SK-N-SH treated with all-trans-retinoic acid at 6 μM for 48 hours (cell line): ENCODE results near the gene ATP10B.

ENCODE experiments used
- ATAC-seq: fragments of 200-7000 bp; cut with Tn5 transposase; 3 replicates; pipeline ENCODE4 v1.9.1; 2020; ENCODE audit warnings: mild to moderate bottlenecking, moderate library complexity
- ARNTL ChIP-seq: fragments of 450-650 bp; formaldehyde crosslinking; IDR thresholded peaks from 2 replicates; pipeline ENCODE4 v1.5.0; 2020; ENCODE audit warnings: low read depth, mild to moderate bottlenecking, moderate library complexity, borderline replicate concordance
- BACH2 ChIP-seq: fragments of 250-450 bp; sonication (Bioruptor Pico); IDR thresholded peaks from 2 replicates; pipeline ENCODE4 v1.9.0; 2021; ENCODE audit warnings: mild to moderate bottlenecking, borderline replicate concordance
- CSDC2 ChIP-seq: fragments of 250-450 bp; sonication (Bioruptor Pico); IDR thresholded peaks from 2 replicates; pipeline ENCODE4 v1.5.0; 2020; ENCODE audit warnings: mild to moderate bottlenecking, moderate library complexity
- ESRRG ChIP-seq: fragments of 250-450 bp; sonication (Bioruptor Pico); IDR thresholded peaks from 2 replicates; pipeline ENCODE4 v1.6.1; 2021; ENCODE audit warnings: mild to moderate bottlenecking
- GLIS3 ChIP-seq: fragments of 250-450 bp; sonication (Bioruptor Pico); IDR thresholded peaks from 2 replicates; pipeline ENCODE4 v1.5.0; 2020; ENCODE audit warnings: mild to moderate bottlenecking, moderate library complexity
- ISL1 ChIP-seq: fragments of 250-450 bp; sonication (Bioruptor Pico); IDR thresholded peaks from 2 replicates; pipeline ENCODE4 v2.1.2; 2022; ENCODE audit warnings: mild to moderate bottlenecking, moderate library complexity
- OSR1 ChIP-seq: fragments of 250-450 bp; sonication (Bioruptor Pico); IDR thresholded peaks from 2 replicates; pipeline ENCODE4 v1.8.0; 2022; ENCODE audit warnings: moderate library complexity, mild to moderate bottlenecking, inconsistent platforms
- POU6F1 ChIP-seq: fragments of 250-450 bp; sonication (Bioruptor Pico); IDR thresholded peaks from 2 replicates; pipeline ENCODE4 v1.8.0; 2021; ENCODE audit warnings: low read depth, mild to moderate bottlenecking, moderate library complexity, borderline replicate concordance
- PPARA ChIP-seq: fragments of 250-450 bp; sonication (Bioruptor Pico); IDR thresholded peaks from 2 replicates; pipeline ENCODE4 v1.5.0; 2020; ENCODE audit warnings: mild to moderate bottlenecking, borderline replicate concordance
- TCF4 ChIP-seq: fragments of 250-450 bp; sonication (Bioruptor Pico); IDR thresholded peaks from 2 replicates; pipeline ENCODE4 v1.8.0; 2021; ENCODE audit warnings: mild to moderate bottlenecking, moderate library complexity, borderline replicate concordance
- TOX ChIP-seq: fragments of 250-450 bp; sonication (Bioruptor Pico); IDR thresholded peaks from 2 replicates; pipeline ENCODE4 v1.8.0; 2021; ENCODE audit warnings: mild to moderate bottlenecking, moderate library complexity, borderline replicate concordance
- TSHZ2 ChIP-seq: fragments of 250-450 bp; sonication (Bioruptor Pico); IDR thresholded peaks from 2 replicates; pipeline ENCODE4 v1.5.0; 2020; ENCODE audit warnings: mild to moderate bottlenecking, moderate library complexity
- ZC3H10 ChIP-seq: fragments of 250-450 bp; sonication (Bioruptor Pico); IDR thresholded peaks from 2 replicates; pipeline ENCODE4 v1.5.1; 2021; ENCODE audit warnings: mild to moderate bottlenecking, moderate library complexity
- ZFP3 ChIP-seq: fragments of 250-450 bp; sonication (Bioruptor Pico); IDR thresholded peaks from 2 replicates; pipeline ENCODE4 v1.5.0; 2020; ENCODE audit warnings: mild to moderate bottlenecking, moderate library complexity
- ZFP30 ChIP-seq: fragments of 450-650 bp; formaldehyde crosslinking; IDR thresholded peaks from 2 replicates; pipeline ENCODE4 v1.5.0; 2022; ENCODE audit warnings: mild to moderate bottlenecking, moderate library complexity
- ZNF565 ChIP-seq: fragments of 450-650 bp; formaldehyde crosslinking; conservative IDR thresholded peaks from 2 replicates; pipeline ENCODE4 v1.5.0; 2020; ENCODE audit warnings: low read depth, mild to moderate bottlenecking, moderate library complexity
- ZNF70 ChIP-seq: fragments of 450-650 bp; formaldehyde crosslinking; IDR thresholded peaks from 2 replicates; pipeline ENCODE4 v1.5.0; 2020; ENCODE audit warnings: mild to moderate bottlenecking, moderate library complexity
- ZNF8 ChIP-seq: fragments of 450-650 bp; formaldehyde crosslinking; IDR thresholded peaks from 2 replicates; pipeline ENCODE4 v1.5.0; 2020; ENCODE audit warnings: mild to moderate bottlenecking, moderate library complexity
- TF ChIP-seq, protein P1 (sequence below): fragments of 250-450 bp; sonication (Bioruptor Pico); IDR thresholded peaks from 2 replicates; pipeline ENCODE4 v1.5.1; 2021; ENCODE audit warnings: mild to moderate bottlenecking, moderate library complexity
- TF ChIP-seq, protein P2 (sequence below): fragments of 250-450 bp; sonication (Bioruptor Pico); IDR thresholded peaks from 2 replicates; pipeline ENCODE4 v1.8.0; 2020; ENCODE audit warnings: mild to moderate bottlenecking, moderate library complexity, borderline replicate concordance
- TF ChIP-seq, protein P3 (sequence below): fragments of 250-450 bp; sonication (Bioruptor Pico); IDR thresholded peaks from 2 replicates; pipeline ENCODE4 v1.5.1; 2020; ENCODE audit warnings: low read depth, mild to moderate bottlenecking, moderate library complexity

ATP10B gene

GRCh38 chr5:160539431-160539830 is 312.6 kb downstream of the ATP10B start:
- no peak for ATAC-seq
- TF ChIP-seq TCF4 (no peak), ZNF8 (no peak), ZNF565 (CRISPR knock-in tag) (no peak), ARNTL (CRISPR knock-in tag) (no peak), PPARA (CRISPR knock-in tag) (no peak), ZNF70 (no peak), OSR1 (CRISPR knock-in tag) (no peak), BACH2 (CRISPR knock-in tag) (no peak), CSDC2 (CRISPR knock-in tag) (no peak), GLIS3 (no peak), POU6F1 (no peak), ZC3H10 (CRISPR knock-in tag) (no peak)
- TF ChIP-seq, protein P1, sequence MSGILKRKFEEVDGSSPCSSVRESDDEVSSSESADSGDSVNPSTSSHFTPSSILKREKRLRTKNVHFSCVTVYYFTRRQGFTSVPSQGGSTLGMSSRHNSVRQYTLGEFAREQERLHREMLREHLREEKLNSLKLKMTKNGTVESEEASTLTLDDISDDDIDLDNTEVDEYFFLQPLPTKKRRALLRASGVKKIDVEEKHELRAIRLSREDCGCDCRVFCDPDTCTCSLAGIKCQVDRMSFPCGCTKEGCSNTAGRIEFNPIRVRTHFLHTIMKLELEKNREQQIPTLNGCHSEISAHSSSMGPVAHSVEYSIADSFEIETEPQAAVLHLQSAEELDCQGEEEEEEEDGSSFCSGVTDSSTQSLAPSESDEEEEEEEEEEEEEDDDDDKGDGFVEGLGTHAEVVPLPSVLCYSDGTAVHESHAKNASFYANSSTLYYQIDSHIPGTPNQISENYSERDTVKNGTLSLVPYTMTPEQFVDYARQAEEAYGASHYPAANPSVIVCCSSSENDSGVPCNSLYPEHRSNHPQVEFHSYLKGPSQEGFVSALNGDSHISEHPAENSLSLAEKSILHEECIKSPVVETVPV = no peak
- TF ChIP-seq, protein P2, sequence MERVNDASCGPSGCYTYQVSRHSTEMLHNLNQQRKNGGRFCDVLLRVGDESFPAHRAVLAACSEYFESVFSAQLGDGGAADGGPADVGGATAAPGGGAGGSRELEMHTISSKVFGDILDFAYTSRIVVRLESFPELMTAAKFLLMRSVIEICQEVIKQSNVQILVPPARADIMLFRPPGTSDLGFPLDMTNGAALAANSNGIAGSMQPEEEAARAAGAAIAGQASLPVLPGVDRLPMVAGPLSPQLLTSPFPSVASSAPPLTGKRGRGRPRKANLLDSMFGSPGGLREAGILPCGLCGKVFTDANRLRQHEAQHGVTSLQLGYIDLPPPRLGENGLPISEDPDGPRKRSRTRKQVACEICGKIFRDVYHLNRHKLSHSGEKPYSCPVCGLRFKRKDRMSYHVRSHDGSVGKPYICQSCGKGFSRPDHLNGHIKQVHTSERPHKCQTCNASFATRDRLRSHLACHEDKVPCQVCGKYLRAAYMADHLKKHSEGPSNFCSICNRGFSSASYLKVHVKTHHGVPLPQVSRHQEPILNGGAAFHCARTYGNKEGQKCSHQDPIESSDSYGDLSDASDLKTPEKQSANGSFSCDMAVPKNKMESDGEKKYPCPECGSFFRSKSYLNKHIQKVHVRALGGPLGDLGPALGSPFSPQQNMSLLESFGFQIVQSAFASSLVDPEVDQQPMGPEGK (CRISPR knock-in tag) = no peak
- TF ChIP-seq, protein P3, sequence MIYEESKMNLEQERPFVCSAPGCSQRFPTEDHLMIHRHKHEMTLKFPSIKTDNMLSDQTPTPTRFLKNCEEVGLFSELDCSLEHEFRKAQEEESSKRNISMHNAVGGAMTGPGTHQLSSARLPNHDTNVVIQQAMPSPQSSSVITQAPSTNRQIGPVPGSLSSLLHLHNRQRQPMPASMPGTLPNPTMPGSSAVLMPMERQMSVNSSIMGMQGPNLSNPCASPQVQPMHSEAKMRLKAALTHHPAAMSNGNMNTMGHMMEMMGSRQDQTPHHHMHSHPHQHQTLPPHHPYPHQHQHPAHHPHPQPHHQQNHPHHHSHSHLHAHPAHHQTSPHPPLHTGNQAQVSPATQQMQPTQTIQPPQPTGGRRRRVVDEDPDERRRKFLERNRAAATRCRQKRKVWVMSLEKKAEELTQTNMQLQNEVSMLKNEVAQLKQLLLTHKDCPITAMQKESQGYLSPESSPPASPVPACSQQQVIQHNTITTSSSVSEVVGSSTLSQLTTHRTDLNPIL (CRISPR knock-in tag) = no peak

DNA sequence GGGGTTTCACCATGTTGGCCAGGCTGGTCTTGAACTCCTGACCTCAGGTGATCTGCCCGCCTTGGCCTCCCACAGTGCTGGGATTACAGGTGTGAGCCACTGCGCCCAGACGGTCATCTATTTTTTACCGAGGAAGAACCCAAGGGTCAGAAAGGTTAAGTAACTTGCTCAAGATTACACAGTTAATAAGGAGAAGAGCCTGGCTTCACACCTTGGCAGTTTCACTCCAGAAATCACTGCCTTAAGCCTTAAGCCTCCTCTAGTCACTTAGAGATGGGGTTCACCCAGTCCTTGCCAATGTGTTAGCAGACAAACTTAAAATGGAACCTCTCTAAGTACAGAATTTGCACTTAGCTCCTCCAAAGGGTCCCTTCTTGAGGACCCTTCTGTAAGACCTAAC is 314.1 kb downstream of the ATP10B start:
- no peak for ATAC-seq
- no peak for TF ChIP-seq OSR1 (CRISPR knock-in tag)
- TF ChIP-seq, protein P3 (CRISPR knock-in tag) = no peak
- TF ChIP-seq ARNTL (CRISPR knock-in tag) = no peak
- TF ChIP-seq, protein P2 (CRISPR knock-in tag) = no peak
- TF ChIP-seq GLIS3 = no peak

DNA sequence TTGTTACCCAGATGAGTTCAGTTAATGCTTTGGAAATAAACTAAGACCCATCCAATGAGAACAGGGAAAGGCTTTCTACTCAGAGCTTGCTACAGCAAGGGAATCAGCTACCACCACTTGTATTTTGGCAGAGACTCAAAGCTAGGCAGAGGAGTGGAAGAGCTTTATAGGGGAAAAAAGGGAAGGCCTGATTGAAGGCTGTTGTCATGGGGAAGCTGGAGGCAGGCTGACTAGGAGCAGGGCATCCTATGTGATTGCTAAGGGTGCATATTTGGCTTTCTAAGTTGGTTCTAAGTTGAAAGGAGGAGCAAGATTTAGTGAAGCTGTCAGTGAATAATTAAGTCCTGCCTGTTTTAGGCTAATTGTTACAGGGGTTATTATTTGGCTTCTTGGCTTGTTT is 314.9 kb downstream of the ATP10B start:
- no peak for ATAC-seq
- TF ChIP-seq TOX (CRISPR knock-in tag) (no peak), BACH2 (CRISPR knock-in tag) (no peak), ISL1 (CRISPR knock-in tag) (no peak), ZC3H10 (CRISPR knock-in tag) (no peak), ZNF565 (CRISPR knock-in tag) (no peak), TSHZ2 (no peak), OSR1 (CRISPR knock-in tag) (no peak), ARNTL (CRISPR knock-in tag) (no peak), ESRRG (CRISPR knock-in tag) (no peak), GLIS3 (no peak), ZFP3 (CRISPR knock-in tag) (no peak), ZFP30 (CRISPR knock-in tag) (no peak), ZNF8 (no peak)
- TF ChIP-seq, protein P1 = no peak
- TF ChIP-seq, protein P2 (CRISPR knock-in tag) = no peak
